DMS 273 treated with DMSO at 0.1 percent for 48 hours (cell line): Measurements from ENCODE around the gene ANXA6.

Source experiments
- DNase-seq: peaks from one replicate; lab custom pipeline; 2025; lab: John Stamatoyannopoulos, UW

Gene ANXA6

GRCh38 chr5:151151793-151152192 lies 5.8 kb downstream of the ANXA6 start:
- DNase-seq: no peak

DNA sequence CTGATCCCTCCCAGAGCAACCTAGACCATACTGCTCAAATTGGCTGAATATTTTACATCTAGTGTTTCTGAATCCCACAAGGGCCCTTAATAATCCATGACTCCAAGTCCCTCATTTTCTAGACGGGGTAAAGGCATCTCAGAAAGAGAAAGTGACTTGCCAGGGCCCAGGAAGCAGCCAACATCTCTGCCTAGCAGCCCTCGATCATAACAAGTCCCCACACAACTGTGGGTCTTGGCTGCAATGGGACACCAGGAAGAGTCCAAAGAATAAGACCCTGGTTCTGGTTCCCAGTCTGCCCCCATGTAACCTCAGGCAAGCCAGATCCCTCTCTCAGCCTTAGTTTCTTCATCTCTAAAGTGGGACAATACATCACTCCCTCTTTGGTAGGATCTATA lies 6.3 kb downstream of the ANXA6 start:
- DNase-seq: no peak

- peak; percentile 20 for DNase-seq
Measured at GRCh38 chr5:151150471-151151262, 6.9 kb downstream of the ANXA6 start.

GRCh38 chr5:151148583-151148982 lies 9.0 kb downstream of the ANXA6 start:
- no peak for DNase-seq

- DNase-seq: no peak
Measured at GRCh38 chr5:151147033-151147432, 10.5 kb downstream of the ANXA6 start.

- no peak for DNase-seq
Measured at GRCh38 chr5:151146061-151146460, 11.5 kb downstream of the ANXA6 start.

GRCh38 chr5:151144922-151145321 lies 12.7 kb downstream of the ANXA6 start:
- no peak for DNase-seq

DNA sequence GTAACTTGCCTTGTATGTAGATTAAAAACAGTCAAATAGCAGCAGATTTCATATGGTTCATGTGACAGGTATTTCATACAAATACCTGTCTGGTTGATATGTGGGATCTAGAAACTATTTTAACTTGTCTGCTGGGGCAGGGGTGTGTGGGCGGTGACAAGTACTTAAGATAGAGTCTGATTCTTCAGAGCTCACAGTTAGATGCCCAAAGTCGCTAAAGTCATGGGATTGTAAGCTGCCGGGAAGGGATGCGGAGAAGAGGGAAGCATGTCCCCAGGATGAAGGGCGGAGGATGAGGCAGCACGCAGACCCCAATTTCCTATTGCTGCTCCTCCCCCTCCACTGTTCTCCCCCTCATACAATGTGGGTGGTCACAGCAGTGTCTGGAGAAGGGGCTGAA lies 13.3 kb downstream of the ANXA6 start:
- no peak for DNase-seq

GRCh38 chr5:151143645-151144044 lies 13.9 kb downstream of the ANXA6 start:
- no peak for DNase-seq

GRCh38 chr5:151142933-151143332 lies 14.6 kb downstream of the ANXA6 start:
- no peak for DNase-seq

GRCh38 chr5:151141535-151141934 lies 16.0 kb downstream of the ANXA6 start:
- DNase-seq: no peak

DNA sequence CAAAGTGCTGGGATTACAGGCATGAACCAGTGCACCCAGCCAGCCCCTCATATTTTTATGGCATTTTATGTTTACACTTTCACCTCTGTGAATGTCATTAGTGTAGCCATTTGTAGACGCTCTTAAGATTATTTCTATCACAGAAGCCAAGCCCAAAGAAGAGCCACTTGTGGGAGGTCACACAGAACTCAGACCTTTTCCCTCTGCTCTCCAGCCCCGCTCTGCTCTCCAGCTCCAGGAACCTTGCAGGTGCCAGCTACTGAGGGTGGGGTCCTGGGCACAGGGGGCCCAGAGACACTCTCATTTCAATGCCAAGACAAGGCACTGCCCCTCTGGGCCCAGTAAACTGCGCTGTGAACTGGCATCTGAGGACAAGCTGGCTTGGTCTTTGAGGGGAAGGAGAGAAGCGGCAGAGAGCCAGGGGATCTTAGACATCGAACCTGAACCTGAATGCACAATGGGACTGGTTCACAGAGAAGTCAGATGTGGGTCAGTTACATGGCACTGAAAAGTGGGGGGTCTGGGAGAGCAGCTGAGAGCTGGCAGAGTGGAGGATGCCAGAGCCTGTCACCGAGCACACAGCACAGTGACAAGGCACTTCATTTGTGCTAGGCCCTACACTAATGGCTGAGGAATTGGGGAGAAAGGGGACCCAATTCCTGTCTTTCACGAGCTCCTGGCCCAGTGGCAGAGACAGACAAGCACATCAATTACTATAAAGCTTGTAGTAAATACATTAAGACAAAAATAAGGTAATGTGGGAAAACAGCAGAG lies 16.7 kb downstream of the ANXA6 start:
- DNase-seq: no peak

GRCh38 chr5:151139646-151140045 lies 17.9 kb downstream of the ANXA6 start:
- no peak for DNase-seq

GRCh38 chr5:151139015-151139414 lies 18.6 kb downstream of the ANXA6 start:
- no peak for DNase-seq

DNA sequence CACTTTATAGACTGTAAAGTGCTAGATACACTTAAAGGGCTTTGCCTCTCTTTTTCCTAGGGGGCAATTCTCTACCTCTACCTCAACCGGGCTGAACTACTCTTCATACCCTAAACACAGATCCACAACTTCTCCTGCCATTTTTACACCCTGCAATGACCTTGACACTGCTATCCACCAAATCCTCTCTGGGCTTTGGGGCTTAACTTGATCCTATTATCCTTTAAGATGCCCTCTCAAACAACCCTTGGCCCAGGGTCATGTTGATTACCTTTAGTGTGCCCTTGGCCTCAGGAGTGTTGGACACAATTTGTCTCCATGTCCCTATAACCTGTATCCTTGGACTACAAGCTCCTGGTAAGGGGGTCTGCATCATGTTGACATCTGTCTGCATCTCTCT lies 19.5 kb downstream of the ANXA6 start:
- no peak for DNase-seq

DNA sequence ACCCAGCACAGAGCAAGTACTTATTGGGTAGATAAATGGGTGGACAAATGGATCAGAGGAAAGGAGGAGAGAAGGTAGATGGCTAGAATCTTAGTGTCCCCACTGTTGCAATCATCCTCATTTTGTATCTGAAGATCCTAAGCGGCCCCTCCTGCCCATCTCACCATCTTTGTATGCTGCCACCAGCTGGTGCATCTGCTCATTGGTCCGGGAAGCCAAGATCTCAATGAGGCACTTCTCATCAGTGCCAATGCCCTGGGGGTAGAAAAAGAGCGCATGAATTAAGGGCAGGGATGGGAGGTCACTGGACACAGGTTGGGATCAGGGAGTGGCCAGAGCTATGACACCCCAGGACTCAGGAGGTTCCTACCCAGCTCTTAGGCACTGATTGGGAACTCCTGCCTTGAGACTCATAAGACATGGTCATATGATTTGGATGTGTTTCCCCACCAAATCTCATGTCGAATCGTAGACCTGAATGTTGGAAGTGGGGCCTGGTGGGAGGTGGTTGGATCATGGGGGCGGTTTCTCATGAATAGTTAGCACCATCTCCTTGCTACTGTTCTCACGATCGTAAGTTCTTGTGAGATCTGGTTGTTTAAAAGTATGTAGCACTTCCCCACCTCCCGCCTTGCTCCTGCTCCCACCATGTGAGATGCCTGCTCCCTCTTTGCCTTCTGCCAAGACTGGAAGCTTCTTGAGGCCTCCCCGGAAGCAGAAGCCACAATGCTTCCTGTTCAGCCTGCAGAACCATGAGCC lies 20.3 kb downstream of the ANXA6 start:
- no peak for DNase-seq

GRCh38 chr5:151134228-151134627 lies 23.4 kb downstream of the ANXA6 start:
- no peak for DNase-seq

- DNase-seq: no peak
Measured at GRCh38 chr5:151132963-151133362, 24.6 kb downstream of the ANXA6 start.

DNA sequence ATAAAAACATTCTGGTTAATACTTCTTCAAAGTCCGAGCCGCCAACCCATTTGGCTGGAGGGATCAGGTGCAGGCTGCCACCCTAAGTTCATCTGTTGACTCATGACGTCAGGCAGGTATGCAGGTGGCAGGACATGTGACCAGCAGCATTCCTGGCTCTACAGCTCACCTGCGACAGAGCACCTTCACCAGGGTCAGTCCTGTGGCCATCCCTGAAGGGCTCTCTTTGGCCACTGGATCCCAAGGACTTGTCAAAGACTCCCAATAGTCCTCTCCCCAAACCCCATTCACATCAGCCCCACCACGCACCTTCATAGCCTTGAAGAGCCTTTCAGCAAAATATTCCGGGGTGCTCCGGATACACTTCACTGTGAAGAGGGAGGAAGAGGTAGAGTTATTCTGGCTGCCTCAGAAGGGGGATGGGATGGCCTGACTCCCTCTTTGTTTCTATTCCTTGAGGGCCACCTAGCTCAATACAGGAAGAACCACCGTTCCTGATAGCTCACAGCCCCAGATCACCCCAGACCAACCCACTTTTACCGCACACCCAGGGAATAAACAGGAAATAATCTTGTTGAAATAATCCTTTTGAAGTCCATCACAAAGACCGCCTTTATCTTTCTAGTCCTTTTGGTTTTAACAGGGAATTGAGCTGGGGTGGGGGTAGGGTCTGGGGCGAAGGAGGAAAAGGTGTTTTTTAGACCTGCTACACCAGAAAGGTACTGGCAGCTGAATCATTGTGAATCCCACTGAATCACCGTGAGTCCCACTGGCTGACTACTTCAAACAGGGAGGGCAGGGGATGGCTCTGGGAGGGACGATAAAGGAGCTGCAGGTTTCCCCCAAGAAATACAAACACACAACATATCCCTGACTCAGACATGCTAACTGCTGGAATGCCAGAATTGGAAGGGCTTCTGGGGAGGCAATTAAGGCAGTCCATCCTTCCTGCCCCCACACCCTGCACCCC lies 26.4 kb downstream of the ANXA6 start:
- no peak for DNase-seq

DNA sequence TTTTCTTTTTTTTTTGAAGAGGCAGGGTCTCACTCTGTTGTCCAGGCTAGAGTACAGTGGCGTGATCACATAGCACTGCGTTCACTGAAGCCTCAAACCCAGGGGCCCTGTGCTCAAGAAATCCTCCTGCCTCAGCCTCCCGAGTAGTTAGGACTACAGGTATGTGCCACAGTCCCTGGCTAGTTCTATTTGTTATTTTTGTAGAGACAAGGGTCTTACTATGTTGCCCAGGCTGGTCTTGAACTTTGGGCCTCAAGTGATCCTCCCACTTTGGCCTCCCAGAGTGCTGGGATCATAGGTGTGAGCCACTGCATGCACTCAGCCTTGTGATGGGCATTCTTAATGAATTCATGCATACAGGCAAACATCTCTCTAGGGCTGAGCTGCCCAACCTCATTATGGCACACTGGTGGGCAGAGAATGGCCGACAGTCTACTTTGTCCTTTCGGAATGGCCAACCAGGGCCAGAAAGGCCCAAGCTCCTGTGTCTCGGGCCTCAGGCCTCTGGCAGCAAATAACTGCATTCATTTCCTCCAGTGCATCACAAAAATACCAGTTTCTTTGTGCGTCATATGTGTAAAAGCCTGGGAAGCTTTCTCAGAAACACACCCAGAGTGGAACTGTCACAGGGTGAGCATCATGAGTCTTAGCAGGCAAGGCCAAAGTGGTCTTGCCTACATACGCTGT lies 27.2 kb downstream of the ANXA6 start:
- DNase-seq: no peak

GRCh38 chr5:151128817-151129216 lies 28.8 kb downstream of the ANXA6 start:
- no peak for DNase-seq
